Activated T-helper 1 cell treated with anti-CD3 and anti-CD28 coated beads, Interleukin-12 subunit alpha, Interleukin-12 subunit beta, Interleukin-2, Interleukin-4 antibody, amounts not matched to agents 30 ng/mL and 10 ng/mL and 1 ng/mL, durations not matched to agents 14 hours and 24 hours and 36 hours (primary cell): ENCODE measurements around the gene GIMAP8. TPM values are rescaled to one million over a fixed set of nuclear protein-coding genes. Genes with fewer than 3 reads are reported as not detected.
"Not testable (repeated sequence)": the region's sequence is repeated elsewhere in the genome, so short reads cannot be mapped to it uniquely, and the experiment has no call there.

ENCODE experiments used
- DNase-seq: peaks from one replicate; pipeline ENCODE4 v3.0.0; 2021; ENCODE audit warnings: low spot score
- H3K27ac Mint-ChIP-seq: one replicate; pipeline ENCODE4 v1.8.0; 2021; ENCODE audit warnings: mild to moderate bottlenecking, mixed read lengths
- H3K27me3 Mint-ChIP-seq: one replicate; pipeline ENCODE4 v1.8.0; 2022; ENCODE audit warnings: mild to moderate bottlenecking, moderate library complexity, mixed read lengths; ENCODE audit not compliant: insufficient read depth
- H3K36me3 Mint-ChIP-seq: one replicate; pipeline ENCODE4 v1.8.0; 2021; ENCODE audit warnings: low read depth, mixed read lengths
- H3K4me1 Mint-ChIP-seq: one replicate; pipeline ENCODE4 v1.8.0; 2021; ENCODE audit warnings: low read depth, mixed read lengths
- H3K4me3 Mint-ChIP-seq: one replicate; pipeline ENCODE4 v1.8.0; 2021; ENCODE audit warnings: mild to moderate bottlenecking, moderate library complexity, mixed read lengths
- H3K9me3 Mint-ChIP-seq: one replicate; pipeline ENCODE4 v1.8.0; 2021; ENCODE audit warnings: mixed read lengths
- intact Hi-C: fragments of 100-400 bp; cut with micrococcal nuclease; formaldehyde crosslinking; loops from one replicate; pipeline ENCODE4 v1.15.1; 2024
- total RNA-seq: library from RNA; stranded (reverse); gene quantifications from 2 replicates; pipeline ENCODE4 v1.2.3, GENCODE V29; 2022

The GIMAP8 gene
- total RNA-seq, 1 donor from 2014 or later: 9.4 TPM

GRCh38 chr7:150448789-150449147 lies 1.7 kb upstream of the GIMAP8 start:
- intact Hi-C loops: loop anchor here (1.0 to 10.0 kb wide), 12 partner anchors 8 to 536 kb away; partner anchors contain the start of gene GIMAP1
- H3K27ac Mint-ChIP-seq: peak overlapping the region; percentile 95
- H3K9me3 Mint-ChIP-seq: no peaks in the 10 kb centered on the region
- peak overlapping the region; percentile 97 for H3K4me3 Mint-ChIP-seq
- H3K27me3 Mint-ChIP-seq: no peaks in the 10 kb centered on the region
- peaks cover 66% of the 10 kb centered on the region for H3K4me1 Mint-ChIP-seq
- H3K36me3 Mint-ChIP-seq: peaks cover 14% of the 10 kb centered on the region
- DNase-seq: peak; percentile 82

- H3K4me1 Mint-ChIP-seq: peaks cover 71% of the 10 kb centered on the region
- no peaks in the 10 kb centered on the region for H3K27me3 Mint-ChIP-seq
- DNase-seq: no peak
- peak overlapping the region; percentile 95 for H3K27ac Mint-ChIP-seq
- peaks cover 20% of the 10 kb centered on the region for H3K36me3 Mint-ChIP-seq
- intact Hi-C loops: loop anchor here (1.0 to 10.0 kb wide), 5 partner anchors 107 to 535 kb away; partner anchors contain the start of gene GIMAP1
- peak overlapping the region; percentile 97 for H3K4me3 Mint-ChIP-seq
- H3K9me3 Mint-ChIP-seq: peaks cover 5% of the 10 kb centered on the region
Observed at GRCh38 chr7:150449206-150449952, 1.1 kb upstream of the GIMAP8 start.

DNA sequence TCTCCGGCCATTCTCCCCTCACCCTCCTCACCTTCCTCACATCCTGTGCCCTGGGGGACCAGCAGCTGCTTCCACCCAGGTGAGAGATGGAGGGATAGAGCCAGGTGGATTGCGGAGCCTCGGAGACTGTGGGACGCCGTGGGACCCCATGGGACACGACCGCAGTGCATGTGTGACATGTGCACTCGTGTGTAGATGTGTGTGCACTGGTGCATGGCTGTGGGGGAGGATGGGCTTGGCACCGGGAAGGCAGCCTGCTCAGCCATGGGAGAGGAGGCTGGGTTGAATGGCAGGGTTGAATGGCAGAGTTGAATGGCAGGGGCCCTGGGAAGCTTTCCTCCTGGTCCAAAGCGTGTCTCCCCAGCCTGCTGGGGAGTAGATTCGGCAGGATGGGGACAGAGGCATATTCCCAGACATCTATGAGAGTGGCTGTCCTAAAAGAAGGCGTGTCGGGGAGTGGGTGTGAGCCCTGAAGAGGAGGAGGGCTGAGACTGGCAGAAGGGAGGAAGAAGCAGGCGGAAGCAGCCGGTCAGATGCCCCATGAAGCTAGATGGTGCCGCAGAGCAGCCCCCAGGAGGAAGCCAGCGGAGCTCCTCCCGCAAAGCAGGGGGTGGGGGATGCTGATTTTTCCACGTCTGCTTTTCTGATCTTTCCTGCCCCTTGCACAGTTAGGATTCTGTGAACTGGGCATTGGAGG lies 815 bp downstream of the GIMAP8 start:
- intact Hi-C loops: loop anchor here (1.0 to 2.0 kb wide), 5 partner anchors 30 to 234 kb away; partner anchors contain the start of gene GIMAP2
- Mint-ChIP-seq H3K27me3 (no peaks in the 10 kb centered on the region), H3K9me3 (peaks cover 17% of the 10 kb centered on the region), H3K27ac (peak overlapping the region; percentile 95), H3K4me3 (peak overlapping the region; percentile 97), H3K4me1 (peaks cover 85% of the 10 kb centered on the region), H3K36me3 (peaks cover 36% of the 10 kb centered on the region)
- DNase-seq: peak; percentile 64

GRCh38 chr7:150451833-150452461 lies 1.5 kb downstream of the GIMAP8 start:
- Mint-ChIP-seq H3K27ac (peak overlapping the region; percentile 95), H3K27me3 (no peaks in the 10 kb centered on the region), H3K4me3 (peak overlapping the region; percentile 97), H3K36me3 (peaks cover 38% of the 10 kb centered on the region), H3K9me3 (peaks cover 24% of the 10 kb centered on the region), H3K4me1 (peaks cover 82% of the 10 kb centered on the region)
- DNase-seq: no peak
- intact Hi-C loops: loop anchor here (1.0 to 2.0 kb wide), 5 partner anchors 29 to 233 kb away; partner anchors contain the start of gene GIMAP2

GRCh38 chr7:150453181-150453580 lies 2.8 kb downstream of the GIMAP8 start:
- Mint-ChIP-seq H3K36me3 (peaks cover 43% of the 10 kb centered on the region), H3K9me3 (peaks cover 31% of the 10 kb centered on the region), H3K4me1 (peaks cover 77% of the 10 kb centered on the region), H3K27ac (peak overlapping the region; percentile 90), H3K27me3 (no peaks in the 10 kb centered on the region), H3K4me3 (peak overlapping the region; percentile 87)
- intact Hi-C loops: no loop called here
- no peak for DNase-seq

DNA sequence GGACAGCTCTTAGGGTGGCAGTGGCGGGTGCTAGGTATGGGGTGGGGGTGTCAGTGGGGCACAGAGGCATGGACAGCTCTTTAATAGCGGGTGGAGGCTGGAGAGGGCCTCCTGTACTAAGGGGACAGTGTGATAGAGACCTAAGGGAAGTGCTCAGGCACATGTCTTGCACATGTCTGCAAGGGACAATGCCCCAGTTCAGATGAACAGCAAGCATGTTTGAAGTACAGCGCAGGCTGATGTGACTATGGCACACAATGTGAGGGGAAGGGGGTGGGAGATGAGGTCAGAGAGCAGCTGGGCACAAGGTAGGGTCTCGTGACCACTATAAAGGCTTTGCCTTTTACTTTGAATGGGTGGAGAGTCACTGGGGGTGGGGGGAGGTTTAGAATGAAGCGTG lies 3.5 kb downstream of the GIMAP8 start:
- Mint-ChIP-seq H3K9me3 (peaks cover 31% of the 10 kb centered on the region), H3K27ac (peak overlapping the region; percentile 90), H3K4me3 (peak overlapping the region; percentile 87), H3K36me3 (peaks cover 43% of the 10 kb centered on the region), H3K27me3 (no peaks in the 10 kb centered on the region), H3K4me1 (peaks cover 70% of the 10 kb centered on the region)
- no peak for DNase-seq
- intact Hi-C loops: no loop called here

DNA sequence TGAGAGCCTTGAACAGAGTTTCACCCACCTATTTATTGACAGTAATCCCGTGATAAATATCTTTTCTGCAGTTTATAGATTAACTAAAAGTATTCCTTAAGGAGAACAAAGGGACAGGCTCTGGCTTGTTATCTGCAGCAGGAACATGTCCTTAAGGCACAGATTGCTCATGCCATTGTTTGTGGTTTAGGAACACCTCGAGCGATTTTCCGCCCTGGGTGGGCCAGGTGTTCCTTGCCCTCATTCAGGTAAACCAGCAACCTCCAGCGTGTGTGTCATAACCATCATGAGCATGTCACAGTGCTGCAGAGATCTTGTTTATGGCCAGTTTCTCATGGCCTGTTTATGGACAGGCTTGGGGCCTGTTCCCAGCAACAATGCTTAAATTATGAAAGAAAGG lies 6.6 kb downstream of the GIMAP8 start:
- Mint-ChIP-seq H3K36me3 (peaks cover 66% of the 10 kb centered on the region), H3K4me1 (peaks cover 66% of the 10 kb centered on the region), H3K9me3 (peaks cover 55% of the 10 kb centered on the region)
- H3K4me3 Mint-ChIP-seq, DNase-seq, H3K27me3 Mint-ChIP-seq, H3K27ac Mint-ChIP-seq, intact Hi-C loops: not testable (repeated sequence)

GRCh38 chr7:150458235-150458634 lies 7.8 kb downstream of the GIMAP8 start:
- Mint-ChIP-seq H3K27ac (no peak overlapping the region), H3K4me3 (no peak overlapping the region), H3K9me3 (peaks cover 65% of the 10 kb centered on the region), H3K36me3 (peaks cover 73% of the 10 kb centered on the region), H3K4me1 (peaks cover 65% of the 10 kb centered on the region), H3K27me3 (no peaks in the 10 kb centered on the region)
- DNase-seq: no peak
- intact Hi-C loops: no loop called here

- intact Hi-C loops: no loop called here
- DNase-seq: no peak
- Mint-ChIP-seq H3K27me3 (no peaks in the 10 kb centered on the region), H3K27ac (no peak overlapping the region), H3K9me3 (peaks cover 67% of the 10 kb centered on the region), H3K36me3 (peaks cover 74% of the 10 kb centered on the region), H3K4me3 (no peak overlapping the region), H3K4me1 (peaks cover 65% of the 10 kb centered on the region)
Observed at GRCh38 chr7:150458756-150459155, 8.3 kb downstream of the GIMAP8 start.

DNA sequence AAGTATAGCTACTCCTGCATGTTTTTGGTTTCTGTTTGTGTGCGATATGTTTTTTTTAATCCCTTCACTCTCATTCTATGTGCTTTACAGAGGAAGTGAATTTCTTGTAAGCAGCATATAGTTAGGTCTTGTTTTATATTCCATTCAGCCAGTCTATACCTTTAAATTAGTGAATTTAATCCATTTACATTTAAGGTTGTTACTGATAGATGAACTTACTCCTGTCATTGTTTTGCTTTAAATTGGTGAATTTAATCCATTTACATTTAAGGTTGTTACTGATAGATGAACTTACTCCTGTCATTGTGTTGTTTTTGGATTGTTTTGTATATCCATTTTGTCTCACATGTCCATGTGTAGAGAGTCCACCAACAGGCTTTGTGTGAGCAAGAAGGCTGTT lies 11.1 kb downstream of the GIMAP8 start:
- H3K4me1 Mint-ChIP-seq: peaks cover 66% of the 10 kb centered on the region
- DNase-seq: no peak
- H3K9me3 Mint-ChIP-seq: peaks cover 48% of the 10 kb centered on the region
- no peaks in the 10 kb centered on the region for H3K27me3 Mint-ChIP-seq
- H3K27ac Mint-ChIP-seq: peak overlapping the region; percentile 45
- no peak overlapping the region for H3K4me3 Mint-ChIP-seq
- intact Hi-C loops: no loop called here
- H3K36me3 Mint-ChIP-seq: peaks cover 63% of the 10 kb centered on the region

DNA sequence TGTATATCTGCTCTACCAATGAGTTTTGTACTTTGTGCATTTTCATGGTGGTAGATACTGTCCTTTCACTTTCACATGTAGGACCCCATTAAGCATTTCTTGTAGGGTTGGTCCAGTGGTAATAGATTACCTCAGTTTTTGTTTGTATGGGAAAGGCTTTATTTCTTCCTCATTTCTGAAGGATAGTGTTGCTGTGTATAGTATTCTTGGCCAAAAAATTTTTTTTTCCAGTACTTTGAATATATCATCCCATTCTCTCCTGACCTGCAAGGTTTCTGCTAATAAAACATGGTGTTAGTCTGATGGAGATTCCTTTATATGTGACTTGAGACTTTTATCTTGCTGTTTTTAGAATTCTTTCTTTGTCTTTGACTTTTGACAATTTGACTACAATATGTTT lies 12.0 kb downstream of the GIMAP8 start:
- Mint-ChIP-seq H3K27ac (no peak overlapping the region), H3K4me1 (peaks cover 72% of the 10 kb centered on the region), H3K4me3 (peak overlapping the region; percentile 0), H3K27me3 (no peaks in the 10 kb centered on the region), H3K36me3 (peaks cover 69% of the 10 kb centered on the region), H3K9me3 (peaks cover 41% of the 10 kb centered on the region)
- no peak for DNase-seq
- intact Hi-C loops: no loop called here

- Mint-ChIP-seq H3K4me3 (peak overlapping the region; percentile 16), H3K9me3 (peaks cover 37% of the 10 kb centered on the region), H3K27me3 (no peaks in the 10 kb centered on the region), H3K36me3 (peaks cover 71% of the 10 kb centered on the region), H3K4me1 (peaks cover 76% of the 10 kb centered on the region), H3K27ac (peak overlapping the region; percentile 69)
- no peak for DNase-seq
- intact Hi-C loops: no loop called here
Observed at GRCh38 chr7:150463461-150463860, 13.0 kb downstream of the GIMAP8 start.

DNA sequence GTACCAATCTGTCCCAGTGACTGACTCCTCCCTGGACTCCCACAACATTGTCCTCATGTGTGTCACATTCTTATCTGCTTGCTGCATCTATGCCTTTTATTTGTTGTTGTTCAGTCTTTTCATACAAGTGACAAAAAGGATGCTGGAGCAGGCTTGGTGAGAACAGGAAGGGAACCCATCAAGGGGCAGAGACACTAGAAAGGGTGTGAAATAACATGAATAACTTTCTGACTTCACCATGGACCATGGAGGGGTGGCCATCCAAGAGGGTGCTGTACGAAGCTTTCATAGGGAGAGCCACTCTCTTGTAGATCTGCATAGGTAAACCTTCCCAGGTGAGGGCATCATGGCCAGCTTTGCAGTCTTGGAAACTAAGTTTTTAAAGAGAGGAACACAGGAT lies 14.5 kb downstream of the GIMAP8 start:
- peaks cover 31% of the 10 kb centered on the region for H3K9me3 Mint-ChIP-seq
- H3K4me3 Mint-ChIP-seq: no peak overlapping the region
- no peaks in the 10 kb centered on the region for H3K27me3 Mint-ChIP-seq
- H3K4me1 Mint-ChIP-seq: peaks cover 84% of the 10 kb centered on the region
- H3K36me3 Mint-ChIP-seq: peaks cover 75% of the 10 kb centered on the region
- DNase-seq: no peak
- intact Hi-C loops: no loop called here
- H3K27ac Mint-ChIP-seq: peak overlapping the region; percentile 6
